ENCODE results near the gene ASPM. TPM values are rescaled to one million over a fixed set of nuclear protein-coding genes. Genes with fewer than 3 reads are reported as not detected.

The ASPM gene
- total and polyA plus RNA-seq, 8 donors = 0.50 to 16.5 (median 4.6) TPM; not detected in 1

GRCh38 chr1:197093226-197093885, 53.1 kb downstream of the ASPM start:
- 96 to 99% (median 98%) methylated on average over 4 of the region's 4 CpGs for WGBS, 5 donors
- Histone ChIP-seq H3K4me1 (no peaks in the 10 kb centered on the region), H3K36me3 (no peaks in the 10 kb centered on the region), H3K27me3 (no peaks in the 10 kb centered on the region), H3K4me3 (no peak overlapping the region), H3K27ac (no peak overlapping the region), H3K9me3 (no peaks in the 10 kb centered on the region)
- intact Hi-C loops (cut with DNase I; ENCODE audit: low total_unique reads) = no loop called here
- no peak for DNase-seq
- TF ChIP-seq POLR2AphosphoS5 (IDR thresholded peaks at IDR 0.05) (no peak), EP300 (IDR thresholded peaks at IDR 0.05) (no peak), POLR2A (IDR thresholded peaks at IDR 0.05) (no peak), CTCF (IDR thresholded peaks at IDR 0.05) (no peak)

GRCh38 chr1:197092491-197093023, 53.9 kb downstream of the ASPM start:
- TF ChIP-seq POLR2A (IDR thresholded peaks at IDR 0.05) = no peak
- no peak for TF ChIP-seq CTCF (IDR thresholded peaks at IDR 0.05)
- no peak for TF ChIP-seq EP300 (IDR thresholded peaks at IDR 0.05)
- no peak for TF ChIP-seq POLR2AphosphoS5 (IDR thresholded peaks at IDR 0.05)
- H3K9me3 ChIP-seq = no peaks in the 10 kb centered on the region
- no peaks in the 10 kb centered on the region for H3K4me1 ChIP-seq
- H3K36me3 ChIP-seq = no peaks in the 10 kb centered on the region
- H3K27ac ChIP-seq = no peak overlapping the region
- H3K4me3 ChIP-seq = no peak overlapping the region
- H3K27me3 ChIP-seq = no peaks in the 10 kb centered on the region
- no peak for DNase-seq
- intact Hi-C loops (cut with DNase I; ENCODE audit: low total_unique reads) = no loop called here
- WGBS, 5 donors = 92 to 100% (median 100%) methylated on average over 1 of the region's 1 CpG

- intact Hi-C loops (cut with DNase I; ENCODE audit: low total_unique reads) = no loop called here
- DNase-seq = no peak
- Histone ChIP-seq H3K9me3 (peaks cover 0 to 24% (median 17%) of the 10 kb centered on the region in 4 donors), H3K27me3 (no peaks in the 10 kb centered on the region), H3K27ac (no peak overlapping the region), H3K4me1 (no peaks in the 10 kb centered on the region), H3K4me3 (no peak overlapping the region), H3K36me3 (no peaks in the 10 kb centered on the region)
- TF ChIP-seq EP300 (IDR thresholded peaks at IDR 0.05) (no peak), POLR2AphosphoS5 (IDR thresholded peaks at IDR 0.05) (no peak), CTCF (IDR thresholded peaks at IDR 0.05) (no peak), POLR2A (IDR thresholded peaks at IDR 0.05) (no peak)
Observed at GRCh38 chr1:197083474-197083873, 63.0 kb downstream of the ASPM start.

GRCh38 chr1:197081117-197081753, 65.2 kb downstream of the ASPM start:
- H3K4me1 ChIP-seq = no peaks in the 10 kb centered on the region
- TF ChIP-seq CTCF (IDR thresholded peaks at IDR 0.05) (no peak), EP300 (IDR thresholded peaks at IDR 0.05) (no peak), POLR2A (IDR thresholded peaks at IDR 0.05) (no peak), POLR2AphosphoS5 (IDR thresholded peaks at IDR 0.05) (no peak)
- H3K4me3 ChIP-seq = no peak overlapping the region
- no peak overlapping the region for H3K27ac ChIP-seq
- intact Hi-C loops (cut with DNase I; ENCODE audit: low total_unique reads) = no loop called here
- H3K9me3 ChIP-seq = peaks cover 0 to 24% (median 17%) of the 10 kb centered on the region in 4 donors
- no peak for DNase-seq
- H3K36me3 ChIP-seq = no peaks in the 10 kb centered on the region
- 95 to 100% (median 98%) methylated on average over 4 to 5 of the region's 5 CpGs for WGBS, 5 donors
- H3K27me3 ChIP-seq = no peaks in the 10 kb centered on the region
